Astrocyte (in vitro differentiated cells and primary cell): ENCODE results near the gene RTL1.

Source experiments
- CTCF ChIP-seq: IDR thresholded peaks from 2 replicates; pipeline ENCODE4 v1.5.1; 2011; ENCODE audit warnings: low read depth, mild to moderate bottlenecking, inconsistent platforms, low read length, moderate library complexity; ENCODE audit not compliant: insufficient read depth
- EZH2 ChIP-seq: IDR thresholded peaks from 2 replicates; pipeline ENCODE4 v1.6.1; 2012; ENCODE audit warnings: mild to moderate bottlenecking, low read length, inconsistent platforms; ENCODE audit not compliant: insufficient read depth

- TF ChIP-seq CTCF (no peak), EZH2 (no peak)
Observed at GRCh38 chr14:100851586-100851916, 52.0 kb downstream of the RTL1 start.
